Cardiac muscle cell (in vitro differentiated cells and primary cell): ENCODE measurements around the gene ARMC8. TPM values are rescaled to one million over a fixed set of nuclear protein-coding genes. Genes with fewer than 3 reads are reported as not detected.

Experiments used
- DNase-seq, 2 donors: peaks; one replicate each; pipeline versions ENCODE4 v3.0.0 to v3.0.0-alpha.2; 2010 to 2017; ENCODE audit warnings: low read depth in 1 of 2, low spot score in 1 of 2
- H3K27ac ChIP-seq: fragments of 200-600 bp; sonication (generic); 2 replicates; pipeline ENCODE4 v1.5.1; 2016
- H3K27me3 ChIP-seq: fragments of 200-600 bp; sonication (generic); 2 replicates; pipeline ENCODE4 v1.6.0; 2016; ENCODE audit warnings: control low read depth
- H3K36me3 ChIP-seq: fragments of 200-600 bp; sonication (generic); 2 replicates; pipeline ENCODE4 v1.5.1; 2016; ENCODE audit warnings: control low read depth
- H3K4me1 ChIP-seq: fragments of 200-600 bp; sonication (generic); 2 replicates; pipeline ENCODE4 v1.8.1; 2017; ENCODE audit warnings: low read depth, mild to moderate bottlenecking, mixed run types
- H3K4me3 ChIP-seq: fragments of 200-600 bp; sonication (generic); 2 replicates; pipeline ENCODE4 v1.5.1; 2016; ENCODE audit warnings: mild to moderate bottlenecking
- H3K9me3 ChIP-seq: fragments of 200-600 bp; sonication (generic); 2 replicates; pipeline ENCODE4 v1.5.1; 2017; ENCODE audit warnings: low read depth, mild to moderate bottlenecking, control low read depth
- polyA plus RNA-seq: library from polyadenylated mRNA; unstranded; fragments of >200 nt; fragmentation: Nextera tagmentation; extraction: Ambion mirVana; gene quantifications from 2 replicates; pipeline ENCODE4 v1.2.1, GENCODE V29; 2016
- total RNA-seq: library from RNA; depleted of rRNA; stranded (reverse); fragments of >200 nt; gene quantifications from 2 replicates; pipeline ENCODE4 v1.2.3, GENCODE V29; 2016
- TF ChIP-seq, protein P1 (sequence below): IDR thresholded peaks from 2 replicates; pipeline ENCODE4 v1.5.1; 2012; ENCODE audit warnings: low read depth, mild to moderate bottlenecking, low read length

Gene ARMC8
- total and polyA plus RNA-seq, 2 experiments from 2014 or later: 33.9 to 34.5 TPM

GRCh38 chr3:138245026-138245425, 57.9 kb downstream of the ARMC8 start:
- no peak for DNase-seq
- no peak overlapping the region for H3K4me3 ChIP-seq

GRCh38 chr3:138249636-138250035, 62.5 kb downstream of the ARMC8 start:
- DNase-seq: no peak
- H3K27me3 ChIP-seq: no peaks in the 10 kb centered on the region
- H3K4me3 ChIP-seq: no peak overlapping the region
- TF ChIP-seq, protein P1, sequence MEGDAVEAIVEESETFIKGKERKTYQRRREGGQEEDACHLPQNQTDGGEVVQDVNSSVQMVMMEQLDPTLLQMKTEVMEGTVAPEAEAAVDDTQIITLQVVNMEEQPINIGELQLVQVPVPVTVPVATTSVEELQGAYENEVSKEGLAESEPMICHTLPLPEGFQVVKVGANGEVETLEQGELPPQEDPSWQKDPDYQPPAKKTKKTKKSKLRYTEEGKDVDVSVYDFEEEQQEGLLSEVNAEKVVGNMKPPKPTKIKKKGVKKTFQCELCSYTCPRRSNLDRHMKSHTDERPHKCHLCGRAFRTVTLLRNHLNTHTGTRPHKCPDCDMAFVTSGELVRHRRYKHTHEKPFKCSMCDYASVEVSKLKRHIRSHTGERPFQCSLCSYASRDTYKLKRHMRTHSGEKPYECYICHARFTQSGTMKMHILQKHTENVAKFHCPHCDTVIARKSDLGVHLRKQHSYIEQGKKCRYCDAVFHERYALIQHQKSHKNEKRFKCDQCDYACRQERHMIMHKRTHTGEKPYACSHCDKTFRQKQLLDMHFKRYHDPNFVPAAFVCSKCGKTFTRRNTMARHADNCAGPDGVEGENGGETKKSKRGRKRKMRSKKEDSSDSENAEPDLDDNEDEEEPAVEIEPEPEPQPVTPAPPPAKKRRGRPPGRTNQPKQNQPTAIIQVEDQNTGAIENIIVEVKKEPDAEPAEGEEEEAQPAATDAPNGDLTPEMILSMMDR: no peak
- no peak overlapping the region for H3K27ac ChIP-seq
- H3K36me3 ChIP-seq: peaks cover 12% of the 10 kb centered on the region
- H3K4me1 ChIP-seq: no peaks in the 10 kb centered on the region
- H3K9me3 ChIP-seq: no peaks in the 10 kb centered on the region

More at GRCh38 chr3:138245026-138245425, 57.9 kb downstream of the ARMC8 start:
- H3K36me3 ChIP-seq: peaks cover 26% of the 10 kb centered on the region
- no peaks in the 10 kb centered on the region for H3K27me3 ChIP-seq
- TF ChIP-seq, protein P1: no peak
- no peak overlapping the region for H3K27ac ChIP-seq
- H3K4me1 ChIP-seq: no peaks in the 10 kb centered on the region
- H3K9me3 ChIP-seq: no peaks in the 10 kb centered on the region

- TF ChIP-seq, protein P1: no peak
- no peaks in the 10 kb centered on the region for H3K27me3 ChIP-seq
Observed at GRCh38 chr3:138253609-138254008, 66.5 kb downstream of the ARMC8 start.

GRCh38 chr3:138254216-138254615, 67.1 kb downstream of the ARMC8 start:
- H3K27ac ChIP-seq: no peak overlapping the region
- no peak for DNase-seq
- H3K9me3 ChIP-seq: no peaks in the 10 kb centered on the region
- TF ChIP-seq, protein P1: no peak
- no peaks in the 10 kb centered on the region for H3K27me3 ChIP-seq
- H3K4me3 ChIP-seq: no peak overlapping the region
- no peaks in the 10 kb centered on the region for H3K36me3 ChIP-seq
- H3K4me1 ChIP-seq: no peaks in the 10 kb centered on the region

More at GRCh38 chr3:138253609-138254008, 66.5 kb downstream of the ARMC8 start:
- Histone ChIP-seq H3K27ac (no peak overlapping the region), H3K9me3 (no peaks in the 10 kb centered on the region), H3K4me1 (no peaks in the 10 kb centered on the region), H3K4me3 (no peak overlapping the region), H3K36me3 (no peaks in the 10 kb centered on the region)
- DNase-seq: no peak

- no peak overlapping the region for H3K27ac ChIP-seq
- no peak for DNase-seq
- H3K36me3 ChIP-seq: no peaks in the 10 kb centered on the region
- H3K4me1 ChIP-seq: no peaks in the 10 kb centered on the region
- no peaks in the 10 kb centered on the region for H3K27me3 ChIP-seq
- no peaks in the 10 kb centered on the region for H3K9me3 ChIP-seq
- H3K4me3 ChIP-seq: no peak overlapping the region
- TF ChIP-seq, protein P1: no peak
Observed at GRCh38 chr3:138256022-138256421, 68.9 kb downstream of the ARMC8 start.

DNA sequence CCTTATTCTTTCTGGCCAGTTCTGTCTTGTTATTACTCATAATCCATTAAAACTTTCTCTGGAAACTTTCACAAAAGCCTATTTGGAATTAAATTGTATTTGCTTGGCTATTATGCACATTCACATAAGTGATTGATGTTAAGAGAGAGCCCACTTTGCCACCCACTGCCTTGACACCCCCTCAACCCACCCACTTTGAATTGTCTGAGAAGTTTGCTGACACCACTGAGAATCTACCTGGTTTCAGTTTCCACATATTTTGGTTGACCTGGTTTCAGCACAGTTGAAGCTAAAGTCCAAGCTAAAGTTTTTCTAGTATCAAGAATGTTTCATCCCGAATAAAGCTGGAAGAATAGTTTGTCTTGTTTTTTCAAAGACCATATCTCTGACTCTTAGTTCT, 70.9 kb downstream of the ARMC8 start:
- no peaks in the 10 kb centered on the region for H3K9me3 ChIP-seq
- TF ChIP-seq, protein P1: no peak
- no peaks in the 10 kb centered on the region for H3K36me3 ChIP-seq
- no peak overlapping the region for H3K27ac ChIP-seq
- DNase-seq: no peak
- H3K4me3 ChIP-seq: no peak overlapping the region
- H3K4me1 ChIP-seq: no peaks in the 10 kb centered on the region
- H3K27me3 ChIP-seq: no peaks in the 10 kb centered on the region
